Hematopoietic multipotent progenitor cell treated with erythropoietin and hydrocortisone succinate and interleukin-3 and kit ligand, for 6 days (in vitro differentiated cells): ENCODE measurements around the gene DPP4.

Experiments used
- DNase-seq: peaks from one replicate; pipeline ENCODE4 v3.0.0-alpha.2; 2015

The DPP4 gene

GRCh38 chr2:162014751-162015150 is 59.3 kb downstream of the DPP4 start:
- DNase-seq = no peak

- DNase-seq = no peak
Observed at GRCh38 chr2:162013514-162014475, 60.2 kb downstream of the DPP4 start.

GRCh38 chr2:162012565-162013058 is 61.4 kb downstream of the DPP4 start:
- no peak for DNase-seq

DNA sequence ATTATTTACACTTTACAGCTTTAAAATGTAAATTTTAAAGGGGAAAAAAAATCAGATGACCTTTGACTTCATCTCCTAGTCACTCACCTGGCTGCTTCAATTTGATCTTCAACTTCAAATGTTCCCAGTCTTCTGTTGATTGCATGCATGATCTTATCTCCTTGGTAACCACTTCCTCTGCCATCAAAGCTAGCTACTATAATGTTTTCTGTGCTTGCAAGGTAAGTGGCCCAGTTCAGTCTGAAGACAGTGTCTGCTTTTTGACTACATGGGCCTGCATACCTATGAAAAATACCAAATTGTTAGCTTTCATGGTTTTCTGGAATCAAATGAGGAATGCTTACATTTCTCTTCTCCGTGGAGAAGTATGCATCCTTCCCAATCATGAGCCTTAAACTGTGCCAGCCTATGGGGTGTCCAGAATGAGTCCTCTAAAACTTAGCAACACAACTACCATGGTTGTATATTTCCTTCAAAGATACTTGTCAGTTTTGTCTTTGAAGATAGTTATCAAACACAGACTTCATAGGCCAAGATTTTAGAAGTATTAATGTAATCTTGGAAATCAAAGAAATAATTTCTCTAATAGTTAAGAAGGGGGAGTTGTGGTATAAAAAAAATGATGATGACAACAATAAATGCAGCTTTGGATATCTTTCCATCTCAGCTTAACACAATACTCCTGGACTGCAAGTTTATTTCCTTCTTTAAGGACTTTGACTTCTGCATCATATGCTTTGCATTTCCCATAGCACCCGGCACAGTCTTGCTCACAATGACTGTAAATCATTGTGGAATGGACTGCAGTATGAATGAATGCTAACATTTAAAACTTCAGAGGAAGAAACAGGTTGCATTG is 62.1 kb downstream of the DPP4 start:
- peak; percentile 35 for DNase-seq

DNA sequence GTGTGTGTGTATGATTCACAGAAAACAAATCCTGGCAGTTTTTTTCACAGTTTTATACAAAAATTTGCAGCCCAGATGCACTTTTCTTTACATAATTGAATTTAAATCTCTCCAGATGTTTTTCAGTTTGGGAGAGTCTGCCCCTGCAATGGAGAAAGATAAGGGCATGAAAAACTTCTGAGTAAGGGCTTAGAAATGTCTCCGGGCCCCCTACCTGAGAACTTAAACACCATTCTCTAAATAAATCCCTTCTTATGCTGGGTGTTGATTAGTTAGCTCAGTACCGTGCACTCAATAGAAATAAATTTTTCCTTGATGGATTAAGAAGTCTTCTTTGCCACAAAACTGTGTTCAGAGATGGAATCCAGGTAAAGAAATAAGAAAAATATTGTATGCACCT is 64.5 kb downstream of the DPP4 start:
- no peak for DNase-seq

GRCh38 chr2:162007447-162008040 is 66.5 kb downstream of the DPP4 start:
- DNase-seq = peak; percentile 45

DNA sequence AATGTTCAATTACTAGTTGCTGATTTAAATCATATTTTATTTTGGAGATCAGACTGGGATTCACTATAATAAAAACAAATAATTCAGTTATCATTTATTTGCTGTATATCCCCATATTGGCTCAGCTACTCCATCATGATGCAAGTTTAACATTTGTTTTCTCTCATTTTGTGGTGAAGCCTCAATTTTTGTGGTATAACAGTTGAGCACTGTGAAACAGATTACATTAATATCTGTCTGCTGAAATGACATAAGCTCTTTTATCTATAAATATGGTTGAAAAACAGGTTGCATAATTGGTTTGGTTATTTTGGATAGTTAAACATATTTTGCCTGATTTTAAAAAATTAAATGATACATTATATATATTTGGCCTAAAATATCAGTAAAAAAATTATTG is 67.7 kb downstream of the DPP4 start:
- peak; percentile 61 for DNase-seq

GRCh38 chr2:162004031-162004430 is 70.0 kb downstream of the DPP4 start:
- DNase-seq = peak; percentile 55

GRCh38 chr2:162002623-162003235 is 71.3 kb downstream of the DPP4 start:
- DNase-seq = no peak

DNA sequence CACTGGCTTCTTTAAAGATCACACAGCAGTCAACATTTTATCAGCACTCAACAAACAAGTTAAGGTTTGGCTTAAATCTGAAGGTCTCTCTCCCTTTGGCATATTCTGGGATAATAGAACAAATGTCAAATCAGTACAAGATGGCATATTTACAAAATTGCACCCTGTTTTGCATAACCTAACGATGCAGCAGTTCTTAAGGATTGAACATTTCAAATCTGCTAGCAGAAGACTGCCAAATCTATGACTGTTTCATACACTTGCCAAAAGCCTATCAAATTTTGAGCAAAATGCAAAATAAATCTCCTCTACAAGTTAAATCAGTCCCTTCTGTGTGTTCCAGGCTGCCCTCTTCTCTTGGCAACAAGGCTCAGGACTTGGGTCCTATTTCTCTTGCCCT is 73.6 kb downstream of the DPP4 start:
- DNase-seq = no peak

GRCh38 chr2:161999321-161999720 is 74.7 kb downstream of the DPP4 start:
- DNase-seq = no peak

GRCh38 chr2:161998857-161999256 is 75.2 kb downstream of the DPP4 start:
- DNase-seq = no peak

GRCh38 chr2:161997916-161998471 is 76.0 kb downstream of the DPP4 start:
- no peak for DNase-seq

- DNase-seq = no peak
Observed at GRCh38 chr2:161995553-161996016, 78.4 kb downstream of the DPP4 start.

DNA sequence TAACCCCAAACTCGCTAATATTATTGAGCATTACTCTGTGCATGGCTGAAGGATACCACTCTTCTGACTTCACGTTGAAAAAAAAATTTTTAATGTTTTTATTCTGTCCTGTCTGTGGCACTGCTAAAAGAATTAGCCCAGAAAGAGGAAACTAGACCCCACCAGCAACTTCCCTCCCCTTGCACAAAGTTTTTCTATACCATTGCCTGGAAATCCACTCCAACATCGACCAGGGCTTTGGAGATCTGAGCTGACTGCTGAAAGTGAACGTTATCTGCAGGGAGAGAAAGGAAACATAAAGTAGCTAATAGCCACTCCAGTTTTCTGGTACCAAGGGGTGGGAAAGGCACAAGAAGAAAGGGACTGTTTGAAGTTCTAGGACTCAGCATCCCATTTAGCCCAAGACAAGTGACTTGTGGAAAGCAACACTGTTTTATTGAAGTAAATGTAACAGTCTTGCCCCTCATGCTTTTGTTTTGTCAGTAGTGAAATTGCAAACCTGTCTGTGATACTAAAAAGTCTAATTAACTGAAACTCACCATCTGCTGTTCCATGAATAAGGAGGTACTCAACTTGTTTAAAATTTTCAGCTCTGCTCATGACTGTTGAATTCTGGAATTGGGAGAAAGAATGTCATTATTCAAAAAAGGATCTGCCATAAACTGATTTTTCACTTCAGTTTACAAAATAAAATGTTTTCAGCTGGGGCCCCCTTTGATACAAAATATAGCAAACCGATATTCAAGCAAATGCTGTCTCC is 79.1 kb downstream of the DPP4 start:
- DNase-seq = no peak

DNA sequence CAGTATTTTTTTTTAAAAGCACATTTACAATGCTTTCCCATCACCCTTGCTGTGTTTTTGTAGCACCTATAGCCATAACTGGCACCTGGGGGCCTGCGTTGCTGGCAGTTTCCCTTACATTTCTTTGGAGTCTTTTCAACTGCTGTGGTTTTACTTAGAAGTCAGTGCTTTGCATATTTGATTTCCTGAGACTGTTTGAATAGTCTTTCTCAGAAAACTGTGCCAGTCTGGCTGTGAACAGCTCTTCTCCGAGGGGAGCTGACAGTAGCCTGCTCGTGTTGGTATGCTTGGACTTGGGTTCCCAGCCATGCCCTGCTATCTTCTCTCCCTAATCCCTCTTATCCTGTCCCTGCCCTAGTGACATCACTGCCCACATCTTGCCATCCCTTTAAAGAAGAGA is 81.5 kb downstream of the DPP4 start:
- peak; percentile 61 for DNase-seq

GRCh38 chr2:161991991-161992390 is 82.0 kb downstream of the DPP4 start:
- no peak for DNase-seq

- DNase-seq = no peak
Observed at GRCh38 chr2:161990741-161991140, 83.3 kb downstream of the DPP4 start.

DNA sequence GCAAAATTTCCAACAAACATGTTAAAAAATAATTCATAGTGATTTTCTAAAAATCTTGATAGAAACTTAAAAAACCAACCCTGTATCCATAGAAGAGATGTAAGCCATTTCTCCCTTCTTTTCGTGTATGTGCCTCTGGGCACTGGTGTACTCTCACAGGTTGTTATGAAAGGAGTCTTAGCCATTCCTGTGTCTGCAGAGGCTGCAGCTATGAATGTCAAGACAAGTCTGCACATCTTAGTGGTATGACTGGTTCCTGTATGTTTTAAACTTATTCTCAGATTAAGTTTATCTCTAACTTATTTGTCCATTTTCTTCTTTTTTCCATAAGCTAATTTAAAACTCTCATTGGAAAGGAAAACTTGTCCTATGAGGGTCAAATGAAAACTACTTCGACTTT is 84.0 kb downstream of the DPP4 start:
- no peak for DNase-seq

DNA sequence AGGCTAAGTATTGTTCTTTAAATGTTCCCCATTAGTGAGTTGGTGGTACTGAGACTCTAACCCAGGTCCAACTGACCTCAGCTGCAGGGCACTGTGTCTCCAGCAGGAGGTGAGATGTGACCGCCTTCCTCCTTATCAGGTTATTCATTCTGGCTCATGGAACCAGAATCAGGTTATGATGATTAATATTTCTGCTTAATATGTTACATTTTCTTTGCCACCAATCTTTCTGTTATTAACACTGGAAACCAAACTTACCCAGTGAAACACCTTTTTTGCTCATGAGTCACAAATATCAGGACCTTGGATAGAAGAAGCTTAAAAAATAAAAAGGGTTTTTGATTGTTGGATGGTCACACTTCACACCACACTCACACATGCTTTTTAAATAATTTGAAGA is 85.4 kb downstream of the DPP4 start:
- DNase-seq = no peak

- no peak for DNase-seq
Observed at GRCh38 chr2:161987311-161987710, 86.7 kb downstream of the DPP4 start.

- no peak for DNase-seq
Observed at GRCh38 chr2:161983866-161984265, 90.1 kb downstream of the DPP4 start.
